Jurkat, Clone E6-1 (cell line): ENCODE data around the gene IL17RD.
"Not testable (repeated sequence)": the region's sequence is repeated elsewhere in the genome, so short reads cannot be mapped to it uniquely, and the experiment has no call there.

ENCODE experiments used
- DNase-seq: peaks from one replicate; pipeline ENCODE4 v3.0.0-alpha.2; 2011; ENCODE audit warnings: low read depth, low spot score
- H3K4me3 ChIP-seq: 2 replicates; pipeline ENCODE4 v1.5.1; 2011; ENCODE audit warnings: mild to moderate bottlenecking, low read length, control low read depth, moderate library complexity

The IL17RD gene

DNA sequence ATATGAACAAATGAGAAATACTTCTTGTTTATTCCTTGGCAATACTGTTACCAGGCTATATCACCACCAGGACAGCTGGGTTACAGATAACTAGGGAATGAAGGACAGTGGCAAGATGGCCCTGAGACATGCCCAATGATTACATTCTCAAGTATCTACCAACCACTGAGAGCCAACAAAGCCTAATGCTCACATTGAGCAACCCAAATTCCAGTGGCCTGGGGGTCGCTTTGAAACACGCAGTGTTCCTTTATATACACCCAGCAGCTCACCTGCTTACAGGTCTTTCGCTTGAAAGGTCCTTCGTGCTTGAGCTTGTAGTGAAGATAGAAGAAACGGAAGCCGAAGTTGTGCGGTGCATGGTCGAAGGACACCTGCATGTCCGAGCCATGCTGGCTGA, 59.6 kb downstream of the IL17RD start:
- H3K4me3 ChIP-seq = no peak overlapping the region
- no peak for DNase-seq

DNA sequence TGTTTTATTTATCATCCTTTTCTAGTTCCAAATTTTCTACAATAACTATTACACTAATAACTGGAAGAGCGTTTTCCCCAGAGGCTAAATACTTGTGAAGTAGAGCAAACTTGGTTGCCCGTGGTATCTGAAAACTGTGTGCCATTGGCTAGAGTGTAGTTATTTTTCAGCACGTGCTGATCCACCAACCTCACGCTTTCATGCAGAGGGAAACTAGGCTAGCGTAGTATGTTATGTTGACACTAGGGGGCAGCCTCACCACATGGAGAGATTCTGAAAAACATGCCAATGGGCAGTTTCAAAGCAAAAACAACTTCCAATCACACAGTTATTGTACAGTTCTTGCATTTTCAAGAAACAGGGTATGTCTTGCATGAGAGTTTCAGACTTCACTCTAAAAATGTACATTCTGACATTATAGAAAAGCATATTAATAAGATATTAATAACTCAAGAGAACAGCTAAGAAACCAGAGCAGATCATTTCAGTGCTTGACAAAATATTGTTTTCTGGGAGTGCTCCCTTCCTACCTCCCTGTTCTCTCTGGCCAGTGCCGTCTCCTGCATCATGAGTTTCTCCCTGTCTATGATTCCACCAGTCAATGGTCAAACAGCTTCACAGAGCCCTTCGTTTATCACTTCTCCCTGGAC, 65.0 kb downstream of the IL17RD start:
- H3K4me3 ChIP-seq = no peak overlapping the region
- peak; percentile 65 for DNase-seq

DNA sequence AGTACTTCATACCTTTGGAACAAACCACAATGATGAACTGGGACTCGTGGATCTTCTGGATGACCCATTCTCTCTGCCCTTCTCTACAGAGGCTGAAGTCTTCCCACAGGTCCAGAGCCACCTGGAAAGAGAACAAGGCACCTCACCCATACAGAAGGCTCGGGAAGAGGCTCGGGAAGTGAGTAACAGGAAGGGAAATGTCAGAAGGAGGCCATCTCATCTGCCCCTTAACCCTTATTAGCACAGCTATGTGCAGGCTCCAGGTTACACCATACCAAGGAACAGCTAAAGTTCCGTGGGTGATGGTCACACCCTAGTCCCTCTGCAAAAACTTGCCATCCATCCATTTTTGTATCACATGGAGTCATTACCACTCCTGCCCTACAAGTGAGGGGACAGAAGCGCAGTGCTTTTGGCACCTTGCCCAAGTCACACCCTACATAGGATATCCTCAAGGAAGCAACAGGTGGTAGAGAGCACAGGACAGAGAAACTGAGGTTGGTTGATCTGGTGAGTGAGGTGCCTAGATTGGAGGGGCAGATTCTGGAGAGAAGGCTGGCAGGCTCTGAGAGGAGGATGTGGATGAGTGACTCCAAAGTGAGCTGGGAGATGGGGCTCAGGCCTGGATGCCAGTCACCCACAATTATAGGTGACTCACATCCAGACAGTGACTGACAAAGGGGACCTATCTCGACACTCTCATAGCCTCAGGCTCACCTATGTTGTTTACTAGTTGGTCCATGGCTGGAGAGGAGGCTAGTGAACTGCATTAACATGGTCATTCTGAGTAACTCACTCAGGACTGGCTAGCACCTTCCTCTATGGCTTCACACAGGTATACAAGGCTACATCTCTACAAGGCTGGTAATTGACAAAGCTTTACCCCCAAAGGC, 66.5 kb downstream of the IL17RD start:
- DNase-seq = no peak
- H3K4me3 ChIP-seq = no peak overlapping the region

DNA sequence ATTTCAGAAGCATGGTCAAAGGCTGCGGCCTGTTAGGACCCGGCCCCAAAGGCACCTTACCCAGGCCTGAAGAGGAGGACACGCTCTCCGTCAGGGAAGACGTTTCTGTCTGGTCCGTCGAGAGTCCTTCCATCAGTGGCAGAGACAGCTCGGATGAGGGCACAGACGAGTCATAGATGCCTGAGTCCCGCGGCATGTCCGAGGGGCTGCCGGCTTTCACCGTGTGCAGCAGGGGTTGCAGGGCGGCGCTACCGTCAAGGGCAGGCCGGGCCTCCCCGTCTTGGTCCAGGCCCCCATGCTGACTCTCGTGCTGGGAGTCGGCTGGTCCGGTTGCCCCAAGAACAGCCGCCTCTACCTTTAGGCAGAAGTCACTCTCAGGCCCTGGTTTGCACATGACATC, 67.6 kb downstream of the IL17RD start:
- H3K4me3 ChIP-seq = no peak overlapping the region

DNA sequence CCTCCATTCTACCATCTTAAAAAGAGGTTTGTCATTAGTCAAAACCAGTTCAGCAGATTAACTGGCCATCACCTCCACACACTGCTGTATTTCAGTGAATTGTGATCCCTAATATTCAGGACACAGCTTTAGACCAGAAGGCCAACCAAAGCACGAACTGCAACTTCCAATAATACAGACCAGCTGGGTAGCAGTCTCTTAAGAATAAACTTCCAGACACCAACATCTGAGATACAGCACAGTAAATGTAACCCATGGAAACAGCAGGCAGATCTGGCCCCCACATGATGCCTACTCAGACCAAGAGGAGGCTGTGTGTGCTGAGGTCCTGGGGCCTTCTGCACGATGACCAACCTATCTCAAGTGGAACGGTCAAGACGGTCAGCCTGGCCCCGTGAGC, 69.8 kb downstream of the IL17RD start:
- no peak overlapping the region for H3K4me3 ChIP-seq
- no peak for DNase-seq

More for the DNA sequence above, 67.6 kb downstream of the IL17RD start:
- DNase-seq = no peak

DNA sequence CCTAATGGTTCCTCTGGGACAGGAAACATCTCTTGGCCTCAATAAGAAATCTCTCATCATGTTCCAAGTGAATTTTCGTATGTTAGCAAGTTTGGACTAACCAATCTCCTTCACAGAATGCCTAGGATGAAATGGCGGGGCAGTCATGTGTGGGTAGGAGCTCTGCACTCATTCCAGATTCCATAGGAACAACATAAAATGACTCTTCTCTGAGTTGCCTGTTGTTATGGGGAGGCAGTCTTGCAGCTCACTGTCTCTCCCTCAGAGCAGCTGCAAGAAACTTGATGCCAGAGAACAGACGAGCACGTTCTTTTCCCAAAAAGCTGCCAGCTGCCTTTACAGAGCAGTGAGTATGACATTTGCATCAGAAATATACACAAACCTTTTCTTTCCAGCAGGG, 70.6 kb downstream of the IL17RD start:
- no peak for DNase-seq

DNA sequence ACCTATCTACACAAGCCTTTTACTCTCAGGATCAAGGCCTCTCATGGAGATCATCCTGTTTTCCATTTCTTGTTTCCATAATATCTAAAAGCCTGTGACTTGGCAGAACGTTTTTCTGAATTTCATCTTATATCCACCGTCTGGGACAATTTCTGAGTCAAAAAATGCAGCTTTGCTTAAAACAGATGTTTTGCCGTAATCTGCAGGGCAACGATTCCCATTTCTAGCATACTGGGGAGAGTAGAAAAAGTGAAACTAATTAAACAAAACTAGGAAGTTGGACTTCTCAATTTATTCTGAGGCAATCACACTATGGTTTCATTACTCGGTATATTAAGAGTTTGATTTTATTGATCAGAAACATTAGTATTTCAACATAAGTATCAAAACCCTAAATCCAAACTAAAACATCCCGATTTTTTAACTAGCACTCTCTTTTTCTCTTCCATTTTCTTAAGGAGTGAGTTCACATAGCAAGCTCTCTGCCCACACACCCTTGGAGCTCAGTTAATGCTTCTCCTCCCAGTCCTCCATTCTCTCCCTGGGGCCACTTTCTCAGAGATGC, 71.1 kb downstream of the IL17RD start:
- DNase-seq = no peak
- no peak overlapping the region for H3K4me3 ChIP-seq

More for the DNA sequence above, 70.6 kb downstream of the IL17RD start:
- H3K4me3 ChIP-seq = no peak overlapping the region

DNA sequence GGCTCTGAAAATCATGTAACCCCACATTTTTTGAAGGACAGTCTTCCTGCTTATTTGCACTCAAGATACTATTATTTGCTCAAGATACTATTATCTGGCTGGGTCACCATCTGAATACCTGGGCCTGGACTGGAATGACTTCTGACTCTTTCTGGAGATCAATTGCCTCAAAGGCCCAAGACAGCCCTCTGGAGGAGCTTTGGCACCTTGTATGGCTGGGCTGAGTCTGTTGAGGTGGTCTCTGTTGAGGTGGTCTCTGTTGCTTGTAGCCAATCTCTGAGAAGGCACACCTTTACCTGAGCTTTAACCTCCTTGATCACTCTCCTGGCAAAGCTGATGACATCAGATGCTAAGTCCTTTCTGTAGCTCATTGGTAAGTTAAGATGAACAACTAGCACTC, 71.7 kb downstream of the IL17RD start:
- no peak overlapping the region for H3K4me3 ChIP-seq
- DNase-seq = no peak

DNA sequence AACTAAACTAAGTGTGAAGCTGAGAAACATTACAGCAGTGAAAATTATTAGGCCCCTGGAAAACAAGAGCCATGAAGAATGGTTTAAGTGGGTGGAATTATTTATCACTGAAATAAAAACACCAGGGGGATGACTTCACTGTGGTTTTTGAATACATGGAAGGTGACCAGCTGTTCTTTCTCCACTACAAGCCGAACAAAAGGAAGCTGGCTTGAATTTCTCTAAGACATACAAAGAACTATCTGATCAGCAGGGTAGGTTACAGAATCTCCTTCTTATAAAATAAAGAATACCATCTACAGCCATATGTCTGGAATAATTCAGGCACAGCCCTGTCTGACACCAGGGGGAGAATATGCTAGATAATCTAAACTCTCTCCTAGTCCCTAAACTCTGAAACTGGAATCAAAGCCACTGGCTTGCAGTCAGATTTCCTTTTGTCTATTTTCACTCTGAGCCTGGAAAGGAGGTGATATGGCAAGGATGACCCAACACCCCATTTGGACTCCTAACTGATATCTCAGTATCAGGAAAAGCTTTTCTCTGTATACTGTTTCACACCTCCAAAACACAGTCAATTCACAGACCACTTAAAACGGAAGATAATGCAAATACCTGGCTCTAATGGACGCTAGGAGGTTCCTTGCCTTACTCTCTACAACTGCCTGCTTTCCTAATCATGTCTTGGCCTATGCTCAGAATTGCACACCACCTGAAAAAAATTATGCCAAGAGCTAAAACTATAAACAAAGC, 73.5 kb downstream of the IL17RD start:
- DNase-seq = no peak

DNA sequence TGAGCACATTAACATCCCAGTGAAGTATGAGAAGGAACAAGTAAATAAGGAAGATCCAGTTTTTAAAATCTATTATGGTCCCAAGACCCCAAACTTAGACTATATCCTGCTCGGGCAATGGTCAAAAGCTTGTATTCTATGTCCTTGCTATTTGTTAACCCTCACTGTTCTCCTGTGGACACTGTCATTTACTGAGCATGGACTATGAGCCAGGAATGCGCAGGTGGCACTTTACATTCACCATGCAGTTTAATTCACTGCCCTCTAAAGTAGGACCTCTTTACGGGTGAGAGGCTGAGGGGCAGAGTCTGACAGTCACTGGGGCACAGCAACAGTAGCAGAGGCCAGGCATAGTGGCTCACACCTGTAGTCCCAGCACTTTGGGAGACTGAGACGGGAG, 76.1 kb downstream of the IL17RD start:
- no peak overlapping the region for H3K4me3 ChIP-seq
- DNase-seq = no peak

More for the DNA sequence above, 73.5 kb downstream of the IL17RD start:
- H3K4me3 ChIP-seq = no peak overlapping the region

DNA sequence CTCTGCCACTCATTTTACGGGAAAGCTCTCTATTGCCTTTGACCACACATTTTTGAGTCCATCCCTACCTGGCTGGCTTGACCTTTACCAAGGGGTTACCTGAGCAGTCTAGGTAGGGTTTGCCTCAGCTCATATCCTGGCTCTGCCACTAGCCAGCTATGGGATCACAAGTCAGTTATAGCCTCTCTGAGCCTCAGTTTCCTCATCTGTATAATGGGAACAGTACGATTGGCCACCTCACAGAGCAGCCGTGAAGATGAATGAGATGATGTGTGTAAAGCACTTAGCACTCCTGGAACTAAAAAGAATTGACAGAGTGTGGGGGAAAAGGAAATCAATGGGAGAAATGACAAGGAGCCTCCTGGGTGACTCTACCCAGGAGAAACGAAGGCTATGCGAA, 76.7 kb downstream of the IL17RD start:
- H3K4me3 ChIP-seq = no peak overlapping the region
- DNase-seq = no peak

DNA sequence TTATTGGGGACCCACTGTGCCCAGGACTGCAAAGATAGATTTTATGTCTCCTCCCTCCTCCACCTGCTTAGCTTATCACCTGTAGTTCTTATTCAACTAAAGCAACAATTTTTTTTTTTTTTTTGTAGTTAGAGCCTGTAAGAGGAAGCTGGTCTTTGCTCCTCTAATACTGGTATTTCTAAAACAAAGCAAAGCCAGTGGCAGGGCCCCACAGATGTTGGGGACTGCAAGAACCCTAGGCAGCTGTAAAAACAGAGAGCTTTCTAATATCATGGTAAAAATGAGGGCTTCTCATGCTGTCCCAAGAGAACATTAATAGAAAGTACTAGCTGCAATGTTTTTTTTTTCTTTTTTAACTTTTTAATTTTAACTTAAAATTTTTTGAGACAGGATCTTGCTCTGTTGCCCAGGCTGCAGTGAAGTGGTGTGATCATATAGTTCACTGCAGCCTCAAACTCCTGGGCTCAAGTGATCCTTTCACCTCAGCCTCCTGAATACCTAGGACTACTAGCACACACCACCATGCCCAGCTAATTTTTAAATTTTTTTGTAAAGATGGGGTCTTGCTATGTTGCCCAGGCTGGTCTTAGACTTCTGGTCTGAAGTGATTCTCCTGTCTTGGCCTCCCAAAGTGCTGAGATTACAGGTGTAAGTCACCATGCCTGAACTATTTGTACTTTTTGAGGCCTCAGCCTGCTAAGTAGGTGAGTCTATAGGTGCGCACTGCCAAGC, 77.6 kb downstream of the IL17RD start:
- DNase-seq = no peak
- H3K4me3 ChIP-seq = no peak overlapping the region

DNA sequence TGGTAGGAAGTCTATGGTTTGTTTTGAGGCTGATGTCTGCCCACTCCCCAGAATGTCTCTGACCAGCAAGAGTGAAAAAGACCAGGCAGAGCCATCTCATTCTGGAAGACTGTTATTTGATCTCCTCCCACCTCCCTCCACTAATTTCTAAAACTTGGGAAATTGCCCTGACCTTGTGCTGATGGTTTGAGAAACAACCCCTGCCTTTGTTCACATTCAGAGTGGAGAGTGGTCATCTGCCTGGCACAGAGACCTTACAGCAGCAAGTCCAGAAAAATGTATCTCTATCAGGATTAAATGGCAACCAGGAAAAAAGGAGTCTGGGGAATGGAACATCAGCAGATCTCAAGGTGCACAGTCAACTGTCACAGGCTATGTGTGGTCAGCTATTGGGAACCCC, 79.0 kb downstream of the IL17RD start:
- DNase-seq = no peak
- H3K4me3 ChIP-seq = no peak overlapping the region

DNA sequence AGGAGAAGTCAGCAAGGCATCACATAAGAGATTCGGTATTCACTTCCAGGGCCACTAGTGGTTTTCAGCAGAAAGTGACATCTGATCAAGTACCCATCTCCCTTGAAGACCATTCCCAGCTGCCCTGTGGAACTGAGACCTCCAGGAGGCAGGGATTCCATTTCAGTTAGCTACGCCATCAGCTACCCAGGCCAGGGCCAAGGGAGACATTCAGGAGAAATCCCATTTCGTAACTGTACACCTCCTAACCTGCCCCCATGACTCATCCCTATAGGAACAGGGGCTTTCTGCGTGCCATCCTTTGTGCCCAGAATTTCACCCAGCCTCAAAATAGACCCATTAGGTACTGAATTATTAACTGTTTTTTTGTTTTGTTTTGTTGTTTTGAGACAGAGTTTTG, 79.9 kb downstream of the IL17RD start:
- H3K4me3 ChIP-seq = no peak overlapping the region
- no peak for DNase-seq

DNA sequence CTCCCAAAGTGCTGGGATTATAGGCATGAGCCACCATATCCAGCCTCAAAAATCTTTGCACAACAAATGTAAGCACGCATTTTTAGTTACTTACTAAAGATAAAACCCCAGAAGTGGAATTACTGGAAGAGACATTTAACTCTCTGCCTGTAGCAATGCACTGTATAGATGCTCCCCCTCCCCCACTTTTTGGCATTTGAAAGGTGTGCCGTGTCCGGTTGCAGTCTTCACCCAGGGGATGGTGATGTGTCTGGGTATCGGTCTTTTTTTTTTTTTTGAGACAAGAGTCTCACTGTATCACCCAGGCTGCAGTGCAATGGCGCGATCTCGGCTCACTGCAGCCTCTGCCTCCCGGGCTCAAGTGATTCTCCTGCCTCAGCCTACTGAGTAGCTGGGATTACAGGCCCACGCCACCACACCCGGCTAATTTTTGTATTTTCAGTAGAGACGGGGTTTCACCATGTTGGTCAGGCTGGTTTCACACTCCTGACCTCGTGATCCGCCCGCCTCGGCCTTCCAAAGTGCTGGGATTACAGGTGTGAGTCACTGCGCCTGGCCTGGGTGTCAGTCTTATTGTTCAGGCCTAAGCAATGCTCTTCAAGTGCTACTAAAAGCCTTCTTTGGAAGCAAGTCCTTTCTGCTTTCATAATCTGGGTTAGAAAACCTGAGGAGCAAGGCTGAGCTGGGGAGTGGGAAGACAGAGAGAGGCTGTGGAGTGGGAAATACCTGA, 81.7 kb downstream of the IL17RD start:
- not testable (repeated sequence) for DNase-seq, H3K4me3 ChIP-seq

DNA sequence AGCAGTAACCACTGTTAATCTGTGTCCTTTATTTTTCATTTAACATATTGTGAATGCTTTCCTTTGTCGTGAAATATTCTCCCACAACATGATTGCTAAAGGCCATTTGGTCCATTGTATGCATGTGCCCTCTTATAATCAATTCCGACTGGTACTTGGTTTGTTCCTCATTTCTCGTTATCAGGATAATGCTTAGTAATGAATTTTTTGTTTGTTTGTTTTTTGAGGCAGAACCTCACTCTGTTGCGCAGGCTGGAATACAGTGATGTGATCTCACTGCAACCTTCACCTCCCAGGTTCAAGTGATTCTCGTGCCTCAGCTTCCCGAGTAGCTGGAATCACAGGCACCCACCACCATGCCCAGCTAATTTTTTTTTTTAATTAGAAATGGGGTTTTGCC, 82.7 kb downstream of the IL17RD start:
- DNase-seq = no peak
- H3K4me3 ChIP-seq = no peak overlapping the region

DNA sequence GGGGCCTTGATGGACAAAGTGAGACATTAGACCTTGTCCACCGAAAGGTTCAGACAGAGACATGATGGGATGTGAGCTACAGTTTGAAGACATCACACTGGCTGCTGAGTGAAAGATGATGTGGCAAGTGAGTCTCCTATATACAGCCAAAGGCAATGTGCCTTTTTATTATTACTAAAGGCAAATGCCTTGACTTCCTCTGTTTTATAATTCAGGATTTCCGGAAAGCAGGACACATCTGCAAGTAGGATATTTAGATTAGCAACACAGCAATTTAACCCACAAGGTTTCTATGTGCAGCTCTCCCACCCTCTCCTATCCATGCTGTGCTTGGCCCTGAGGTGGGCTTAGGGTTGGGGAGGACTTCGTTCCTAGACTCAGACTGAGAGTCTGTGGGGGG, 84.0 kb downstream of the IL17RD start:
- no peak for DNase-seq
- H3K4me3 ChIP-seq = no peak overlapping the region

DNA sequence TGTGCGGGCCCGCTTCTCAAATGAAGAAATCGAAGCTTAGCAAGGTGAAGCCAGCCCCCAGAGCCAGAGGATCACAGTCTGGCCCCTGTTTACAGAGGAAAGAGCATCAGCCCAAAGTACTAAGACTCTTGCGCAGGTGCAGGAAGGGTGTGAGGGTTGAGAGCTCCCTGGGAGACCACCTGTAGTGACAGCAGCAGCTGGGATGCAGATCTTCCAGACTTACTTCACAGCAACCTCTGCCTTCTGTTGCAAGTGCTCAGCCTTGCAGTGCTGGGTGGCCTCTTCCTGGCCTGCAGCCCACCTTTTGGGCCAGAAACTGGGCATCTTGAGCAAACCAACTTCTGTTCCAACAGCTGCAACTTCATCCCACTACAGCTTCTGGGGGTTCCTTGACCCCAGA, 85.0 kb downstream of the IL17RD start:
- no peak overlapping the region for H3K4me3 ChIP-seq
- no peak for DNase-seq
